GM21515 (cell line): Measurements from ENCODE around the gene UBA3.

Experiments
- ATAC-seq: cut with Tn5 transposase; IDR thresholded peaks from one replicate; pipeline ENCODE4 v1.9.1; 2021; ENCODE audit not compliant: unreplicated experiment

UBA3 gene

GRCh38 chr3:69080233-69080920 is at the start of gene UBA3:
UBA3 (minus strand) TSS chr3:69080365; CDS start chr3:69080353, 12 bp downstream.
- peak; percentile 47 for ATAC-seq

- no peak for ATAC-seq
Measured at GRCh38 chr3:69129531-69129930, 49.4 kb upstream of the UBA3 start.

GRCh38 chr3:69128509-69128908 is 48.3 kb upstream of the UBA3 start:
- no peak for ATAC-seq

DNA sequence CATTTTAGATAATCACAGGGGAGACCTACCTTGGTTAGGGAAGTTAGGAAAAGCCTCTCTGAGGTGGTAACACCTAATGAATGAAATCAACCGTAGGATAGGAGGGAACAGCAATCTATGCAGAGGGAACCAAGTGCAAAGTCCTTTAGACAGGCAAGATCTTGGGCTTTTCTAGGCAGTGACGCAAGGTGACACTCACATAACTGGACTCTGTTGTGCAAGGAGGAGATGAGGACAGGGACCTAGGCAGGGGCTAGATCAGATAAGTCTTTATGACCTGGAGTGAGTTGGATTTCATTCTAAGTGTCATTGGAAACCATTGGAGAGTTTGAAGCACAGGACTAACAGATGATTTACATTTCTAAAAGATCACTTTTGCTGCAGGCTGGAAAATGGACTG is 46.8 kb upstream of the UBA3 start:
- ATAC-seq, result no peak

DNA sequence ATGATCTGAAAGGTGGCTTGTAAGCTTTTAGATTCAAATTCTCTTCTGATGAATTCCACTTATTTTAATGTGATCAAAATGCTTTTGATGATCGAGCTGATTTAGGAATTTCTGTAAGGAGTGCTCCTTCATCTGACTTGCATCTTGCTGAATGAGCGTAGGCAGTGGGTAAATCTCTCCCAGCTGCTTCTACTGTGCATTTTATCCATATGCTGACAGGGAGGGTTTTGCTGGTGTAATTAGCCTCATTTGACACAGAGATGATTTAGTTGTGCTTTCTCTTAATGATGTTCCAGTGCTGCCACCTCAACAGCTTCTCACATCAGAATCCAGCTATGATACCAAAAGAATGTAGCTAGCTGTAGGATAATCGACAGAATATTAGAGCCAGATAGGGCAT is 46.1 kb upstream of the UBA3 start:
- no peak for ATAC-seq

- ATAC-seq, result no peak
Measured at GRCh38 chr3:69122403-69122802, 42.2 kb upstream of the UBA3 start, which contains the start of gene LMOD3. LMOD3 (minus strand) TSS chr3:69122595; CDS start chr3:69122386, 209 bp downstream.

DNA sequence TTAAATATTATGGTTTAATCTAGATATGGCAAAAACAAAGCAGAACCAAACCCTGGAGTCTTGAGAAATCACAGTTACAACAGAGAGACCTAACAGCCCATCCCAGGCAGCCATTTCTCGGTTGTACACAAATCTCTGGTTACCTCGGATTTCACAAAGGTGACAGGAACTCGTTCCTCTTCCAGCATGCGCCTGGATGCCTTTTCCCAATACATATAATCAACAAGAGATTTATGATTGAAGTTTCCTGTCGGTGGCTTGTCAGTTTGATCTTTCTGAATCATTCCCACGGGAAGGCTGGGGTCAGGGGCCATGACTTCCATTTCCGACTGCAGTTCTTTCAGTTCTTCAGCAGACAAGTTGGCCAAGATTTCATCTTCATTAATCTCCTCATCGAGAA is 41.8 kb upstream of the UBA3 start:
- no peak for ATAC-seq

GRCh38 chr3:69121513-69121912 is 41.3 kb upstream of the UBA3 start:
- no peak for ATAC-seq

- ATAC-seq, result no peak
Measured at GRCh38 chr3:69120879-69121464, 40.8 kb upstream of the UBA3 start.

GRCh38 chr3:69119681-69120080 is 39.5 kb upstream of the UBA3 start:
- no peak for ATAC-seq

DNA sequence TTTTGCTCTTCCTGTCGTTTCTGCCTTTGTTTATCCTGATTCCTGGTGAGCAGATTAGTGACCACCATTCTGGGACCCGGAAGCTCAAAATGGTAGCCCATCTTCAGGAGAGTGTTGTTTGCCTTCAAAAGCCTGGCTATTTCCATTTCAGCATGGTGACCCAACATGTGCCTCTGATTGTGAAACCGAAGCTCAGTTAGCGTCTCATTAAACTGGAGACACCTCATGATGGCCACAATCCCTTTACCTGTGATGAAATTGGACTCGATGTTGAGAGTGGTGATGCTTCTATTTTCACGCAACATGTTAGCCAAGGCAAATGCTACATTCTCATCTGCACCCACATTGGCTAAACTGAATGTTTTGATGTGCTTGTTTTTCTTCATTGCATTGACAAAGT is 39.0 kb upstream of the UBA3 start:
- ATAC-seq, result no peak

GRCh38 chr3:69118555-69118954 is 38.4 kb upstream of the UBA3 start:
- ATAC-seq, result no peak

DNA sequence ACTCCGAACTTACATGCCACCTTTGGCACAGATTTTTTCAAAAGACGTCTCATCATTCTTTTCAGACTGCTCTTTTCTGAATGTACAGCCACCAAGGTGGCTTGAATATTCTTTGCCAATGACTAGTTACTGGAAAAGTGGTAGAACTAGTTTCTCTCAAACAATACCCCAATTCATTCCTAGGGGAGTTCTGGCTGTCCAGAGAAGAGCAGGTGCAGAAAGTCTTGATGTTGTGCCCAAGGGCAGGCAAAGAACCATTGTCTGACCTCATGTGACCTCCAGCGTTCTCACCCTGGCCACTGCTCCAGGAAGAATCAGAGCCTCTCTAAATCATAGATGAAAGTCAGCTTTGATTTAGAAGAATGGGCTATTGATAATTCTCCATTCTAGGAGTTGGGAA is 36.7 kb upstream of the UBA3 start:
- ATAC-seq, result no peak

GRCh38 chr3:69116162-69116561 is 36.0 kb upstream of the UBA3 start:
- no peak for ATAC-seq

GRCh38 chr3:69115731-69116130 is 35.6 kb upstream of the UBA3 start:
- ATAC-seq, result no peak

- ATAC-seq, result no peak
Measured at GRCh38 chr3:69113536-69113935, 33.4 kb upstream of the UBA3 start.

GRCh38 chr3:69110941-69111546 is 30.9 kb upstream of the UBA3 start:
- ATAC-seq, result no peak

- no peak for ATAC-seq
Measured at GRCh38 chr3:69108811-69109210, 28.6 kb upstream of the UBA3 start.

- no peak for ATAC-seq
Measured at GRCh38 chr3:69107841-69108240, 27.7 kb upstream of the UBA3 start.

DNA sequence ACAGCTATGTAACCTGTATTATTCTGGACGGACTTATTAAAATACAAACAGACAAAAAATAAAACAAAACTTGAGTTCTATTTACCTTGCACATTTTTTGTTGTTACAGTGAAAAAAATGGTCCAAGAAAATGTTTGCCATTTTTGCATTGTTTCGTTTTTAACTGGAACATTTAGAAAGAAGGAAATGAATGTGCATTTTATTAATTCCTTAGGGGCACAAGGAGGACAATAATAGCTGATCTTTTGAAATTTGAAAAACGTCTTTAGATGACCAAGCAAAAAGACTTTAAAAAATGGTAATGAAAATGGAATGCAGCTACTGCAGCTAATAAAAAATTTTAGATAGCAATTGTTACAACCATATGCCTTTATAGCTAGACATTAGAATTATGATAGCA is 25.2 kb upstream of the UBA3 start:
- no peak for ATAC-seq

GRCh38 chr3:69104586-69104985 is 24.4 kb upstream of the UBA3 start:
- no peak for ATAC-seq

- no peak for ATAC-seq
Measured at GRCh38 chr3:69103123-69103522, 23.0 kb upstream of the UBA3 start.
